Loucy (cell line): ENCODE results near the gene LAMB4.

ENCODE experiments used
- H2AFZ ChIP-seq: fragments of 200-600 bp; sonication (generic); 2 replicates; pipeline ENCODE4 v1.6.0; 2016; ENCODE audit warnings: antibody characterized with exemption, mild to moderate bottlenecking, low read length, moderate library complexity
- H3F3A ChIP-seq: fragments of 200-600 bp; 2 replicates; pipeline ENCODE4 v1.6.0; 2016; ENCODE audit warnings: antibody characterized with exemption, low read depth, mild to moderate bottlenecking
- H3K27me3 ChIP-seq: fragments of 200-600 bp; sonication (generic); 2 replicates; pipeline ENCODE4 v1.6.1; 2014; ENCODE audit warnings: low read length, mild to moderate bottlenecking; ENCODE audit not compliant: insufficient read depth, poor library complexity, severe bottlenecking
- H3K36me3 ChIP-seq: fragments of 200-600 bp; sonication (generic); 2 replicates; pipeline ENCODE4 v1.6.1; 2016; ENCODE audit warnings: low read length; ENCODE audit not compliant: insufficient read depth
- H3K4me1 ChIP-seq: fragments of 200-600 bp; sonication (generic); 2 replicates; pipeline ENCODE4 v1.5.1; 2014; ENCODE audit warnings: low read length, mild to moderate bottlenecking; ENCODE audit not compliant: insufficient read depth, poor library complexity, severe bottlenecking
- H3K4me2 ChIP-seq: fragments of 200-600 bp; sonication (generic); 2 replicates; pipeline ENCODE4 v1.6.0; 2014; ENCODE audit warnings: antibody characterized with exemption, low read length, low read depth, mild to moderate bottlenecking; ENCODE audit not compliant: poor library complexity, severe bottlenecking
- H3K4me3 ChIP-seq: fragments of 200-600 bp; sonication (generic); 2 replicates; pipeline ENCODE4 v1.5.1; 2014; ENCODE audit warnings: low read length, mild to moderate bottlenecking, mixed read lengths; ENCODE audit not compliant: poor library complexity, severe bottlenecking
- H3K79me2 ChIP-seq: fragments of 200-600 bp; sonication (generic); 2 replicates; pipeline ENCODE4 v1.6.1; 2014; ENCODE audit warnings: low read length; ENCODE audit not compliant: insufficient read depth
- H3K9ac ChIP-seq: fragments of 200-600 bp; sonication (generic); 2 replicates; pipeline ENCODE4 v1.6.0; 2014; ENCODE audit warnings: mild to moderate bottlenecking, low read depth, low read length, moderate library complexity; ENCODE audit not compliant: poor library complexity, severe bottlenecking
- H3K9me2 ChIP-seq: fragments of 200-600 bp; sonication (generic); replicated peaks from 2 replicates; pipeline ENCODE4 v1.6.1; 2016; ENCODE audit warnings: low read depth, low read length, mixed read lengths
- H3K9me3 ChIP-seq: fragments of 200-600 bp; sonication (generic); 2 replicates; pipeline ENCODE4 v1.6.1; 2014; ENCODE audit warnings: mild to moderate bottlenecking, antibody characterized with exemption, low read length, low read depth; ENCODE audit not compliant: insufficient read depth
- H4K20me1 ChIP-seq: fragments of 200-600 bp; sonication (generic); 2 replicates; pipeline ENCODE4 v1.6.0; 2014; ENCODE audit warnings: antibody characterized with exemption, low read length, mild to moderate bottlenecking; ENCODE audit not compliant: insufficient read depth, poor library complexity, severe bottlenecking
- CTCF ChIP-seq: fragments of 200-600 bp; sonication (generic); conservative IDR thresholded peaks from 2 replicates; pipeline ENCODE4 v1.5.1; 2014; ENCODE audit warnings: mild to moderate bottlenecking, antibody characterized with exemption, low read length
- EZH2phosphoT487 ChIP-seq: fragments of 200-600 bp; IDR thresholded peaks from 2 replicates; pipeline ENCODE4 v1.6.1; 2018; ENCODE audit warnings: antibody characterized with exemption, mild to moderate bottlenecking, moderate library complexity, borderline replicate concordance

The LAMB4 gene

DNA sequence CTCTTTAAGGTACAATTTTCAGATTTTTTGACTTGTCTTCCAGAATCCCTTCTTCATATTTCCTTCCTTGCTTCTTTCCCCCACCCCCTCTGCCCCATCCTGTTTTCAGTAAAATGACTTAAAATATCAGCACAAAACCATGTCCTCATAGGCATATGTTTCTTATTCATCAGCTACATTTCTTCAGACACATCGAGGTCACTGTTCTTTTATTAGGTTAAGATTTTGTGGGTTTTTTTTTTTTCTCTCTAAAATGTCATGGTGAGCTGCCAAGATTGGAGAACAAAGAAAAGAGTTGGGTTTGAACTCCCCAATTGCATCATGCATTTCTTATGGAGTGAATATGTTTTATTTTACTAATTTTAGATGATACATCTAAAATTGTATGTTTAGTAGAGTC is 35.8 kb downstream of the LAMB4 start:
- Histone ChIP-seq H3K9me2 (no peaks in the 10 kb centered on the region), H2AFZ (no peak overlapping the region), H3K9me3 (no peaks in the 10 kb centered on the region), H4K20me1 (no peaks in the 10 kb centered on the region), H3K9ac (no peak overlapping the region), H3F3A (no peaks in the 10 kb centered on the region), H3K4me3 (no peak overlapping the region), H3K79me2 (no peaks in the 10 kb centered on the region), H3K4me2 (peak overlapping the region; percentile 68), H3K4me1 (peaks cover 16% of the 10 kb centered on the region), H3K36me3 (no peaks in the 10 kb centered on the region), H3K27me3 (no peaks in the 10 kb centered on the region)
- TF ChIP-seq EZH2phosphoT487 (no peak), CTCF (no peak)

DNA sequence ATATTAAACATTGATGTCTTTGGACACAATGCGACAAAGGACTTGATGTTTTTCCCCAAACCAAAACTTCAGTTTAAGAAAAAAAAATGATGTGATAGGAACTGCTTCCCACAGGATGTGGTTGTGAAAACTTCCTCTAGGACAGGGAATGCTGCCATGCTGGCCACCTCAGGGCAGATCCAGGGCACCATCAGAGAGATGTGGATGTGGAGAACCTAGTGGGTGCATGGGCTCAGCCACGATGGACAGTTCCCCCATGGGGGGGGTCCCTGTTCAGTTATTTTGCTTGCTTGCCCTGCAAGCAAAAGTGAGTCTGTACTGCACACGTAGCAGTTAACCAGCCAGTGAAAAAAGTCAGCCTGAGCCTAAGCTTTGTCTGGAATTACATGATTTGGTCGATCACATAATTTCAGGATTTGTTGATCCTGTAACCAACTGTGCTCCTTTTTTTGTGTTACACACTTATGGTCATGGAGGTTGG is 36.3 kb downstream of the LAMB4 start:
- Histone ChIP-seq H3K9ac (no peak overlapping the region), H3K4me2 (peak overlapping the region; percentile 68), H2AFZ (no peak overlapping the region), H3K36me3 (no peaks in the 10 kb centered on the region), H3K9me3 (no peaks in the 10 kb centered on the region), H3K79me2 (no peaks in the 10 kb centered on the region), H3K9me2 (no peaks in the 10 kb centered on the region), H4K20me1 (no peaks in the 10 kb centered on the region), H3K4me1 (peaks cover 16% of the 10 kb centered on the region), H3K4me3 (no peak overlapping the region), H3F3A (no peaks in the 10 kb centered on the region), H3K27me3 (no peaks in the 10 kb centered on the region)
- no peak for TF ChIP-seq EZH2phosphoT487
- TF ChIP-seq CTCF, result no peak

DNA sequence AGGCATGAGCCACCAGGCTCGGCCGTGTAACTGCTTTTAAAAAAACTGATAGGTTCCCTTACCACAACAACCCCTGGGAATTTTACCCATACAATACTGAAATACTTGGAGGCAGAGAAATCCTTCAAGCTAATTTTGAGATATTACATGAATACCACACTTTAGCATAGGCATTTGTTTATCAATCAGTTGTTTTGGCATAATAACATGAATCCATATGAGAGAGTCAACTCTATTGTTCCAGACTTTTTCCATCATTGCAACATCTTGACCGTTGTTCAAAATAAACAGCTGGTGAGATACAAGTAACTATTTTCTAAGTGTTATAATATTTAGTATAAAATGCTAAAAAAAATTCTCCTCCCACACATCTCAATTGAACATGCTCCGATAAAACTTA is 36.8 kb downstream of the LAMB4 start:
- Histone ChIP-seq H3K4me3 (no peak overlapping the region), H3F3A (no peaks in the 10 kb centered on the region), H3K4me2 (no peak overlapping the region), H3K4me1 (peaks cover 16% of the 10 kb centered on the region), H3K27me3 (no peaks in the 10 kb centered on the region), H2AFZ (no peak overlapping the region), H3K79me2 (no peaks in the 10 kb centered on the region), H3K36me3 (no peaks in the 10 kb centered on the region), H3K9me3 (no peaks in the 10 kb centered on the region), H3K9me2 (no peaks in the 10 kb centered on the region), H4K20me1 (no peaks in the 10 kb centered on the region), H3K9ac (no peak overlapping the region)
- TF ChIP-seq CTCF (no peak), EZH2phosphoT487 (no peak)
